ENCODE results near the gene TEN1. TPM values are rescaled to one million over a fixed set of nuclear protein-coding genes. Genes with fewer than 3 reads are reported as not detected.

The TEN1 gene
- total and polyA plus RNA-seq, 2 of the 4 experiments (the other 2 are of a cell fraction), result 14.7 to 17.9 TPM

GRCh38 chr17:75981019-75981615 is 2.1 kb downstream of the TEN1 start:
- no peak overlapping the region for H2BK15ac ChIP-seq (ENCODE audit: low read depth, low read length)
- H2BK5ac ChIP-seq (ENCODE audit: low read depth, low read length, poor library complexity, severe bottlenecking), result no peak overlapping the region
- CTCF ChIA-PET, result interaction anchor here (0.6 kb wide), 1 partner anchor 40 kb away, joined by 4 read pairs; no protein-coding TSS in a partner anchor
- H3K4ac ChIP-seq (ENCODE audit: low read depth, low read length), result no peak overlapping the region; the same call in 1 of the 2 replicates
- no peak overlapping the region for H2AFZ ChIP-seq (replicated peaks; ENCODE audit: low read length, poor library complexity)
- no peaks in the 10 kb centered on the region for H3K27me3 ChIP-seq (ENCODE audit: control insufficient read depth, insufficient read depth, low read length)
- dilution Hi-C loops (cut with HindIII; ENCODE audit: low sequenced_read_pairs, unreplicated experiment), result no loop called here
- H3K9me1 ChIP-seq (ENCODE audit: insufficient read depth, low read length), result peaks cover 22% of the 10 kb centered on the region
- no peak overlapping the region for H4K8ac ChIP-seq (ENCODE audit: low read depth in 2 of 2, low read length in 2 of 2)
- H4K5ac ChIP-seq (ENCODE audit: low read depth, low read length), result no peak overlapping the region
- intact Hi-C loops (cut with micrococcal nuclease), result no loop called here
- no peak overlapping the region for H3K27ac ChIP-seq (ENCODE audit: insufficient read depth, low read length)
- in situ Hi-C loops (cut with MboI; ENCODE audit: low sequenced_read_pairs), result no loop called here
- POLR2A ChIA-PET (ENCODE audit: unreplicated experiment), result no interaction called here
- no peak overlapping the region for H3K4me2 ChIP-seq (ENCODE audit: low read depth, low read length)
- H4K20me1 ChIP-seq (ENCODE audit: insufficient read depth, low read length), result 0 out of 2 replicates have a peak, but pooled peaks cover 3% of the 10 kb centered on the region
- DNase-seq (no peak), ATAC-seq (ENCODE audit: low read depth) (no peak)
- peaks cover 33 to 71% of the 10 kb centered on the region in 2 experiments for H3K79me1 ChIP-seq (ENCODE audit: low read depth in 1 of 2, low read length in 2 of 2)
- no peak overlapping the region for H2BK20ac ChIP-seq (ENCODE audit: low read depth, low read length)
- no peak overlapping the region for H3K14ac ChIP-seq (replicated peaks; ENCODE audit: low read depth, low read length)
- no peak overlapping the region for H3K4me3 ChIP-seq (ENCODE audit: insufficient read depth, low read depth, low read length)
- H3K9ac ChIP-seq (ENCODE audit: low read depth, low read length), result no peak overlapping the region
- TF ChIP-seq MAZ (IDR thresholded peaks at IDR 0.05; ENCODE audit: borderline replicate concordance, low read depth, low read length) (no peak), POLR2A (IDR thresholded peaks at IDR 0.05; ENCODE audit: low read depth, low read length) (no peak), ELK1 (IDR thresholded peaks at IDR 0.05; ENCODE audit: borderline replicate concordance, low read depth, low read length) (no peak), CHD1 (IDR thresholded peaks at IDR 0.05; ENCODE audit: low read depth, low read length) (no peak), FOS (IDR thresholded peaks at IDR 0.05; ENCODE audit: low read depth, low read length) (no peak), SMC3 (IDR thresholded peaks at IDR 0.05; ENCODE audit: low read depth, low read length) (no peak), NFE2L2 (IDR thresholded peaks at IDR 0.05; ENCODE audit: low read depth, low read length) (no peak)
- H3K36me3 ChIP-seq (ENCODE audit: control insufficient read depth, insufficient read depth, low read length), result 0 out of 2 replicates have a peak, but pooled peaks cover 3% of the 10 kb centered on the region
- no peak overlapping the region for H2BK120ac ChIP-seq (ENCODE audit: low read depth, low read length)
- H3K4me1 ChIP-seq (ENCODE audit: control insufficient read depth, insufficient read depth, low read length), result peaks cover 7% of the 10 kb centered on the region; the same call in 1 of the 2 replicates
- no peak overlapping the region for H3K18ac ChIP-seq (ENCODE audit: low read depth, low read length)
- no peak overlapping the region for H3K56ac ChIP-seq (ENCODE audit: extremely low read depth, insufficient read depth, low read length)
- no peak overlapping the region; the same call in 1 of the 2 replicates for H2AK5ac ChIP-seq (ENCODE audit: low read depth, low read length)
- H3K9me3 ChIP-seq (ENCODE audit: control insufficient read depth, insufficient read depth, low read length), result no peaks in the 10 kb centered on the region
- no peak overlapping the region for H4K91ac ChIP-seq (ENCODE audit: insufficient read depth, low read depth, low read length)
- H3K23ac ChIP-seq (ENCODE audit: low read depth, low read length), result no peak overlapping the region
- H2AK9ac ChIP-seq (replicated peaks; ENCODE audit: low read depth, low read length, poor library complexity), result no peak overlapping the region
- BruUV-seq (replicated peaks), result no TSS peak
- 95% methylated on average over 4 of the region's 7 CpGs; no CpG with 5 or more reads in 1 of the 2 experiments for WGBS, 2 experiments (ENCODE audit: extremely low coverage in 2 of 2, insufficient read length in 1 of 2)
